ENCODE measurements around the gene ZNF213.
A peak's percentile ranks its signal among the peaks of the same experiment; 100 is the strongest.

Gene ZNF213

GRCh38 chr16:3188675-3188924 is 53.8 kb downstream of the ZNF213 start:
- H3K9me3 ChIP-seq (ENCODE audit: control insufficient read depth, low read length), result no peaks in the 10 kb centered on the region
- 0% methylated on average over 9 to 13 of the region's 13 CpGs for WGBS, 2 experiments (ENCODE audit: insufficient coverage in 2 of 2)

GRCh38 chr16:3188925-3189825 is 54.3 kb downstream of the ZNF213 start:
- Histone ChIP-seq H3K4me3 (ENCODE audit: extremely low read depth, insufficient read depth, low read length, poor library complexity, severe bottlenecking) (peak overlapping the region; percentile 64), H3K9me3 (ENCODE audit: control insufficient read depth, low read length) (no peaks in the 10 kb centered on the region), H3K36me3 (ENCODE audit: control insufficient read depth, insufficient read depth, low read length) (no peaks in the 10 kb centered on the region), H3K27ac (ENCODE audit: low read depth, low read length, severe bottlenecking) (no peak overlapping the region), H3K4me1 (ENCODE audit: control insufficient read depth, insufficient read depth, low read length, poor library complexity, severe bottlenecking) (no peaks in the 10 kb centered on the region)
- 0 to 1% methylated on average over 58 to 60 of the region's 61 CpGs for WGBS, 2 experiments (ENCODE audit: insufficient coverage in 2 of 2)

More at GRCh38 chr16:3188675-3188924, 53.8 kb downstream of the ZNF213 start:
- Histone ChIP-seq H3K27ac (ENCODE audit: low read depth, low read length, severe bottlenecking) (no peak overlapping the region), H3K36me3 (ENCODE audit: control insufficient read depth, insufficient read depth, low read length) (no peaks in the 10 kb centered on the region), H3K4me3 (ENCODE audit: extremely low read depth, insufficient read depth, low read length, poor library complexity, severe bottlenecking) (peak overlapping the region; percentile 64), H3K4me1 (ENCODE audit: control insufficient read depth, insufficient read depth, low read length, poor library complexity, severe bottlenecking) (no peaks in the 10 kb centered on the region)

GRCh38 chr16:3189869-3190268 is 55.0 kb downstream of the ZNF213 start:
- 5 to 16% methylated on average over 2 to 6 of the region's 11 CpGs for WGBS, 2 experiments (ENCODE audit: insufficient coverage in 2 of 2)
- H3K9me3 ChIP-seq (ENCODE audit: control insufficient read depth, low read length), result no peaks in the 10 kb centered on the region
- no peaks in the 10 kb centered on the region for H3K4me1 ChIP-seq (ENCODE audit: control insufficient read depth, insufficient read depth, low read length, poor library complexity, severe bottlenecking)
- no peak overlapping the region for H3K27ac ChIP-seq (ENCODE audit: low read depth, low read length, severe bottlenecking)
- H3K4me3 ChIP-seq (ENCODE audit: extremely low read depth, insufficient read depth, low read length, poor library complexity, severe bottlenecking), result peak overlapping the region; percentile 64
- H3K36me3 ChIP-seq (ENCODE audit: control insufficient read depth, insufficient read depth, low read length), result no peaks in the 10 kb centered on the region

- no peaks in the 10 kb centered on the region for H3K9me3 ChIP-seq (ENCODE audit: control insufficient read depth, low read length)
- H3K36me3 ChIP-seq (ENCODE audit: control insufficient read depth, insufficient read depth, low read length), result no peaks in the 10 kb centered on the region
- H3K27ac ChIP-seq (ENCODE audit: low read depth, low read length, severe bottlenecking), result no peak overlapping the region
- H3K4me3 ChIP-seq (ENCODE audit: extremely low read depth, insufficient read depth, low read length, poor library complexity, severe bottlenecking), result peak overlapping the region; percentile 36
- H3K4me1 ChIP-seq (ENCODE audit: control insufficient read depth, insufficient read depth, low read length, poor library complexity, severe bottlenecking), result no peaks in the 10 kb centered on the region
- 3% methylated on average over 11 to 14 of the region's 16 CpGs for WGBS, 2 experiments (ENCODE audit: insufficient coverage in 2 of 2)
Observed at GRCh38 chr16:3190949-3191353, 56.1 kb downstream of the ZNF213 start.

All from mesodermal cell (in vitro differentiated cells).